GM23338 (cell line): ENCODE data around the gene CD302. TPM values are rescaled to one million over a fixed set of nuclear protein-coding genes. Genes with fewer than 3 reads are reported as not detected.
"Not testable (repeated sequence)": the region's sequence is repeated elsewhere in the genome, so short reads cannot be mapped to it uniquely, and the experiment has no call there.

ENCODE experiments used
- ATAC-seq: fragments of 200-7000 bp; cut with Tn5 transposase; 3 replicates; pipeline ENCODE4 v1.9.1; 2020
- DNase-seq: peaks from one replicate; pipeline ENCODE4 v3.0.0-alpha.2; 2015; ENCODE audit warnings: low spot score
- H2AFZ ChIP-seq: fragments of 200-600 bp; sonication (generic); 2 replicates; pipeline ENCODE4 v1.8.0; 2016; ENCODE audit warnings: antibody characterized with exemption, mild to moderate bottlenecking, moderate library complexity
- H3F3A ChIP-seq: fragments of 200-600 bp; sonication (generic); replicated peaks from 2 replicates; pipeline ENCODE4 v1.8.0; 2017; ENCODE audit warnings: antibody characterized with exemption, mixed run types, low read depth
- H3K27ac ChIP-seq: fragments of 200-600 bp; sonication (generic); 2 replicates; pipeline ENCODE4 v1.6.1; 2016; ENCODE audit warnings: low read depth
- H3K27me3 ChIP-seq: fragments of 200-600 bp; sonication (generic); 2 replicates; pipeline ENCODE4 v1.8.0; 2016; ENCODE audit warnings: mild to moderate bottlenecking, mixed run types, moderate library complexity; ENCODE audit not compliant: insufficient read depth
- H3K36me3 ChIP-seq: fragments of 200-600 bp; sonication (generic); 2 replicates; pipeline ENCODE4 v1.8.0; 2016; ENCODE audit warnings: mild to moderate bottlenecking; ENCODE audit not compliant: insufficient read depth
- H3K4me1 ChIP-seq: fragments of 200-600 bp; sonication (generic); 2 replicates; pipeline ENCODE4 v1.8.0; 2016; ENCODE audit warnings: mild to moderate bottlenecking, moderate library complexity; ENCODE audit not compliant: insufficient read depth
- H3K4me2 ChIP-seq: fragments of 200-600 bp; sonication (generic); 2 replicates; pipeline ENCODE4 v1.7.1; 2017; ENCODE audit warnings: mixed run types
- H3K4me3 ChIP-seq: fragments of 200-600 bp; sonication (generic); 2 replicates; pipeline ENCODE4 v1.6.1; 2016; ENCODE audit warnings: mixed run types
- H3K79me2 ChIP-seq: fragments of 200-600 bp; sonication (generic); replicated peaks from 2 replicates; pipeline ENCODE4 v1.8.0; 2017; ENCODE audit warnings: mild to moderate bottlenecking; ENCODE audit not compliant: insufficient read depth
- H3K9me2 ChIP-seq: fragments of 200-600 bp; sonication (generic); 2 replicates; pipeline ENCODE4 v1.8.0; 2017; ENCODE audit not compliant: insufficient read depth
- H4K20me1 ChIP-seq: fragments of 200-600 bp; sonication (generic); replicated peaks from 2 replicates; pipeline ENCODE4 v1.8.0; 2017; ENCODE audit warnings: mild to moderate bottlenecking; ENCODE audit not compliant: insufficient read depth
- H3K27ac Mint-ChIP-seq: 2 replicates; pipeline ENCODE4 v1.8.0; 2020; ENCODE audit warnings: inconsistent platforms, mild to moderate bottlenecking, moderate library complexity, mixed read lengths
- H3K27me3 Mint-ChIP-seq: 3 replicates; pipeline ENCODE4 v1.8.0; 2022; ENCODE audit warnings: low read depth, mild to moderate bottlenecking, moderate library complexity, mixed read lengths, inconsistent platforms; ENCODE audit not compliant: insufficient read depth, poor library complexity
- H3K36me3 Mint-ChIP-seq: 3 replicates; pipeline ENCODE4 v1.8.0; 2021; ENCODE audit warnings: low read depth, mild to moderate bottlenecking, inconsistent platforms, moderate library complexity, mixed read lengths
- H3K4me1 Mint-ChIP-seq: 3 replicates; pipeline ENCODE4 v1.8.0; 2020; ENCODE audit warnings: mild to moderate bottlenecking, inconsistent platforms, mixed read lengths
- H3K4me3 Mint-ChIP-seq: 3 replicates; pipeline ENCODE4 v1.8.0; 2021; ENCODE audit warnings: moderate library complexity, mild to moderate bottlenecking, inconsistent platforms, mixed read lengths
- H3K9me3 Mint-ChIP-seq: 3 replicates; pipeline ENCODE4 v1.8.0; 2020; ENCODE audit warnings: moderate library complexity, mild to moderate bottlenecking, inconsistent platforms, mixed read lengths
- JUNB ChIP-seq: IDR thresholded peaks from one replicate; pipeline ENCODE4 v1.6.1; 2016; ENCODE audit warnings: antibody characterized with exemption; ENCODE audit not compliant: unreplicated experiment
- NANOG ChIP-seq: IDR thresholded peaks from 2 replicates; pipeline ENCODE4 v1.6.1; 2016; ENCODE audit warnings: antibody characterized with exemption, borderline replicate concordance
- STAT1 ChIP-seq: IDR thresholded peaks from one replicate; pipeline ENCODE4 v1.6.1; 2016; ENCODE audit warnings: antibody characterized with exemption; ENCODE audit not compliant: unreplicated experiment
- ZNF114 ChIP-seq: fragments of 250-450 bp; sonication (Bioruptor Pico); IDR thresholded peaks from 2 replicates; pipeline ENCODE4 v1.5.0; 2020; ENCODE audit warnings: mild to moderate bottlenecking, moderate library complexity
- ZNF331 ChIP-seq: fragments of 250-450 bp; sonication (Bioruptor Pico); IDR thresholded peaks from 2 replicates; pipeline ENCODE4 v1.5.0; 2020; ENCODE audit warnings: low read depth, mild to moderate bottlenecking, moderate library complexity
- polyA plus RNA-seq: library from polyadenylated mRNA; unstranded; fragments of >200 nt; fragmentation: Nextera tagmentation; extraction: Ambion mirVana; gene quantifications from 2 replicates; pipeline ENCODE4 v1.2.1, GENCODE V29; 2016
- total RNA-seq: library from RNA; depleted of rRNA; stranded (reverse); fragments of >200 nt; shearing (Covaris generic); gene quantifications from 2 replicates; pipeline ENCODE4 v1.2.3, GENCODE V29; 2014
- TF ChIP-seq, protein P1 (sequence below): IDR thresholded peaks from 2 replicates; pipeline ENCODE4 v1.6.1; 2016; ENCODE audit warnings: antibody characterized with exemption

The CD302 gene
- total and polyA plus RNA-seq, 2 experiments from 2014 or later = 1.6 to 1.9 TPM

DNA sequence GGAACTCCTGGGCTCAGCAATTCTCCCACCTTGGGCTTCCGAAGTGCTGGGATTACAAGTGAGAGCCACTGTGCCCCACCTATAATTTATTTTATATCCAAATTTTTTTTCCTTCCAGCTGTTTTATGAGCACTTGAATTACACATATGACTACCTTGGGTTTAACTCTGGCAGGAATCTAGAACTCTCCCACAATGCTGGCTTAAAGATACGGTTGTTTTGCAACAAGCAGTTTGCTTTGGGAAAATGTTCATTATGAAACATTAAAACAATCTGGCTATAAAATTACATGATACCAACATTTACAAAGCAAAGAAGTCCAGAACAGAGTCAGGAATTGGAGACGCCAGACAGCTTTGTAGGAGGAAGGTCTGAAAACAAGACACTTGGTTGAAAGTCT lies 12.8 kb downstream of the CD302 start:
- H3K79me2 ChIP-seq = no peaks in the 10 kb centered on the region
- H3K36me3 ChIP-seq = no peaks in the 10 kb centered on the region
- peaks cover 30% of the 10 kb centered on the region for H3K4me1 Mint-ChIP-seq
- H3K27ac ChIP-seq = no peak overlapping the region; the same call in 1 of the 2 replicates
- no peaks in the 10 kb centered on the region for H3K9me2 ChIP-seq
- H3K27ac Mint-ChIP-seq = no peak overlapping the region
- H3K27me3 ChIP-seq = no peaks in the 10 kb centered on the region
- H3K4me1 ChIP-seq = peaks cover 19% of the 10 kb centered on the region
- TF ChIP-seq ZNF114 (CRISPR knock-in tag) (no peak), NANOG (no peak), STAT1 (no peak)
- no peaks in the 10 kb centered on the region for H3K36me3 Mint-ChIP-seq
- H4K20me1 ChIP-seq = no peaks in the 10 kb centered on the region
- no peaks in the 10 kb centered on the region for H3K27me3 Mint-ChIP-seq
- no peak for DNase-seq
- H3K4me2 ChIP-seq = no peak overlapping the region
- no peak overlapping the region for H2AFZ ChIP-seq
- H3K9me3 Mint-ChIP-seq = no peaks in the 10 kb centered on the region
- no peak overlapping the region for H3K4me3 Mint-ChIP-seq
- H3K4me3 ChIP-seq = no peak overlapping the region
- no peak for ATAC-seq
- H3F3A ChIP-seq = no peaks in the 10 kb centered on the region

DNA sequence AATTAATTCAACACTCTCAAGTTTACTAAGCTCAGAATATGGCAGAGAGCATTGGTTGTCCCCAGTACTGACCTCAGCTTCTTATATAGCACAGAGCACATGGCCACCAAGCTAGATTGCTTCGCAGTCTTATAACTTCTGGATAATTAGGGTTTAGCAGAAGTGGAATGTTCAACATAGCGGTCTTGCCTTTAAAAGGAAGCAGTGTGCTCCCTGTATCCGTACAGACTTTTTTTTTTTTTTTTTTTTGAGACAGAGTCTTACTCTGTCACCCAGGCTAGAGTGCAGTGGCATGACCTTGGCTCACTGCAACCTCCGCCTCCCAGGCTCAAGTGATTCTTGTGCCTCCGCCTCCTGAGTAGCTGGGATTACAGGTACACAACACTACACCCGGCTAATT lies 13.3 kb downstream of the CD302 start:
- H3K27ac ChIP-seq, H3K4me3 ChIP-seq, H3K4me2 ChIP-seq, H3K79me2 ChIP-seq, DNase-seq, H3F3A ChIP-seq, H3K9me3 Mint-ChIP-seq, H3K9me2 ChIP-seq, H3K27ac Mint-ChIP-seq, H3K4me3 Mint-ChIP-seq, H3K36me3 ChIP-seq, ATAC-seq, H2AFZ ChIP-seq, H3K36me3 Mint-ChIP-seq, H3K27me3 Mint-ChIP-seq, H4K20me1 ChIP-seq, H3K27me3 ChIP-seq: not testable (repeated sequence)
- peaks cover 28% of the 10 kb centered on the region for H3K4me1 Mint-ChIP-seq
- peaks cover 19% of the 10 kb centered on the region for H3K4me1 ChIP-seq

DNA sequence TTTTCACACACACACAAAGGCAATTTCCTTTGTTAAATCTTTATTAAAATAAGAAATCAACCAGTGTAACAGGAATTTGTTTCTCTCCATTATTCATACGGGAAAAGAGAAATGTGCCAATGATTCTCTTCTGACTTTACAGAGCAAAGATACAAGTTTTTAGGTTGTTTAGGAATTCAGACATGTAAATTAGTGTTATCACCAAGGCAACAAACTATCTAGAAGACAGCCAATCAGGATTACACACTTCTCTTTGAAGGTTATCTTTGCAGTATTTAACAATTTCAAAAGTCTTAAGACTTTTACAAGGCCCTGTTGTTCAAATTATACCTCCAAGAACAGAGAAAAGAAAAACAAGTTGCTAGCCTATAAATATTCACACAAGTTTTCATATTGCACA lies 14.5 kb downstream of the CD302 start:
- Mint-ChIP-seq H3K4me3 (no peak overlapping the region), H3K4me1 (peaks cover 23% of the 10 kb centered on the region), H3K36me3 (no peaks in the 10 kb centered on the region), H3K27me3 (no peaks in the 10 kb centered on the region), H3K9me3 (no peaks in the 10 kb centered on the region), H3K27ac (no peak overlapping the region)
- ATAC-seq = no peak
- no peak overlapping the region for H3K27ac ChIP-seq
- no peaks in the 10 kb centered on the region for H3K79me2 ChIP-seq
- no peak overlapping the region for H3K4me2 ChIP-seq
- peak; percentile 55 for DNase-seq
- no peaks in the 10 kb centered on the region for H3K27me3 ChIP-seq
- H3K4me1 ChIP-seq = peaks cover 17% of the 10 kb centered on the region
- TF ChIP-seq ZNF331 (CRISPR knock-in tag) (no peak), NANOG (no peak), ZNF114 (CRISPR knock-in tag) (no peak), JUNB (no peak)
- TF ChIP-seq, protein P1, sequence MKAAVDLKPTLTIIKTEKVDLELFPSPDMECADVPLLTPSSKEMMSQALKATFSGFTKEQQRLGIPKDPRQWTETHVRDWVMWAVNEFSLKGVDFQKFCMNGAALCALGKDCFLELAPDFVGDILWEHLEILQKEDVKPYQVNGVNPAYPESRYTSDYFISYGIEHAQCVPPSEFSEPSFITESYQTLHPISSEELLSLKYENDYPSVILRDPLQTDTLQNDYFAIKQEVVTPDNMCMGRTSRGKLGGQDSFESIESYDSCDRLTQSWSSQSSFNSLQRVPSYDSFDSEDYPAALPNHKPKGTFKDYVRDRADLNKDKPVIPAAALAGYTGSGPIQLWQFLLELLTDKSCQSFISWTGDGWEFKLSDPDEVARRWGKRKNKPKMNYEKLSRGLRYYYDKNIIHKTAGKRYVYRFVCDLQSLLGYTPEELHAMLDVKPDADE = no peak
- no peaks in the 10 kb centered on the region for H4K20me1 ChIP-seq
- no peaks in the 10 kb centered on the region for H3K9me2 ChIP-seq
- no peaks in the 10 kb centered on the region for H3K36me3 ChIP-seq
- H3K4me3 ChIP-seq = no peak overlapping the region
- H3F3A ChIP-seq = no peaks in the 10 kb centered on the region
- H2AFZ ChIP-seq = no peak overlapping the region
